Measurements from ENCODE around the gene POLQ. TPM values are rescaled to one million over a fixed set of nuclear protein-coding genes. Genes with fewer than 3 reads are reported as not detected.

Gene POLQ
- total and polyA plus RNA-seq, 2 donors (not counting 3 experiments of a cell fraction or from before 2014, with no cell fraction given) = 1.8 to 10.8 TPM

DNA sequence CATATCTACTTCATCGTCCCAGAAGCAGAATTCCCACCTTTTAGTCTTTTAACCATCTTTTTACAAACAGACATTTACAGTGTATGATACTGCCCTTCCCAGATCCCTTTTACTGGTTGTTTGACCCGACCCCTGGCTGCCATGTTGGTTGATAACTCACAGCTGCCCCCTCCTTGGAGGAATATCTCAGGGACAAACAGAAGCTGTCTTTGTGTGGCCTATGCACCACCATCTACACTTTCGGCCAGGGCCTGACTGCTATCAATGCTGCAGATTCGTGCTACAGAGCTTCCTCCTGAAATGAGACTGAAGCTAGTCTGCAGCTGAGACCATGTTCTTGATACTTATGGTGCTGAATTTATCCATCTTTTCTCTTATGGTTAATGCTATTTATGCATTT lies 6.6 kb upstream of the POLQ start:
- dilution Hi-C loops (cut with MboI; ENCODE audit: extremely low pct_ligation_motif_present, low sequenced_read_pairs) (no loop called here), intact Hi-C loops (cut with micrococcal nuclease) (no loop called here)
- TF ChIP-seq, protein P1, sequence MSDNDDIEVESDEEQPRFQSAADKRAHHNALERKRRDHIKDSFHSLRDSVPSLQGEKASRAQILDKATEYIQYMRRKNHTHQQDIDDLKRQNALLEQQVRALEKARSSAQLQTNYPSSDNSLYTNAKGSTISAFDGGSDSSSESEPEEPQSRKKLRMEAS (IDR thresholded peaks at IDR 0.05; ENCODE audit: insufficient read depth, insufficient read length) = no peak
- TF ChIP-seq EZH2 (IDR thresholded peaks at IDR 0.05; ENCODE audit: borderline replicate concordance, low read depth, low read length, severe bottlenecking) (no peak), POLR2AphosphoS5 (IDR thresholded peaks at IDR 0.05; ENCODE audit: insufficient read depth, low read depth, low read length) (no peak), JUN (IDR thresholded peaks at IDR 0.05; ENCODE audit: borderline replicate concordance, insufficient read depth, insufficient read length, low read depth) (no peak), GATA2 (IDR thresholded peaks at IDR 0.05; ENCODE audit: insufficient read depth, insufficient read length, low read depth, low read length) (no peak), MYC (IDR thresholded peaks at IDR 0.05; ENCODE audit: low read depth, low read length) (no peak), POLR2A (IDR thresholded peaks at IDR 0.05; ENCODE audit: low read depth, low read length) (no peak)
- TF ChIP-seq, protein P2, sequence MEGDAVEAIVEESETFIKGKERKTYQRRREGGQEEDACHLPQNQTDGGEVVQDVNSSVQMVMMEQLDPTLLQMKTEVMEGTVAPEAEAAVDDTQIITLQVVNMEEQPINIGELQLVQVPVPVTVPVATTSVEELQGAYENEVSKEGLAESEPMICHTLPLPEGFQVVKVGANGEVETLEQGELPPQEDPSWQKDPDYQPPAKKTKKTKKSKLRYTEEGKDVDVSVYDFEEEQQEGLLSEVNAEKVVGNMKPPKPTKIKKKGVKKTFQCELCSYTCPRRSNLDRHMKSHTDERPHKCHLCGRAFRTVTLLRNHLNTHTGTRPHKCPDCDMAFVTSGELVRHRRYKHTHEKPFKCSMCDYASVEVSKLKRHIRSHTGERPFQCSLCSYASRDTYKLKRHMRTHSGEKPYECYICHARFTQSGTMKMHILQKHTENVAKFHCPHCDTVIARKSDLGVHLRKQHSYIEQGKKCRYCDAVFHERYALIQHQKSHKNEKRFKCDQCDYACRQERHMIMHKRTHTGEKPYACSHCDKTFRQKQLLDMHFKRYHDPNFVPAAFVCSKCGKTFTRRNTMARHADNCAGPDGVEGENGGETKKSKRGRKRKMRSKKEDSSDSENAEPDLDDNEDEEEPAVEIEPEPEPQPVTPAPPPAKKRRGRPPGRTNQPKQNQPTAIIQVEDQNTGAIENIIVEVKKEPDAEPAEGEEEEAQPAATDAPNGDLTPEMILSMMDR (IDR thresholded peaks at IDR 0.05; ENCODE audit: extremely low read depth in 1 of 2, insufficient read depth in 1 of 2, low read depth in 1 of 2, low read length in 2 of 2) = no peak
- Histone ChIP-seq H3K4me2 (ENCODE audit: insufficient read depth, low read length) (no peak overlapping the region), H3K36me3 (ENCODE audit: control insufficient read depth in 2 of 2, extremely low read depth in 1 of 2, insufficient read depth in 2 of 2, low read length in 2 of 2) (no peaks in the 10 kb centered on the region), H3K9ac (replicated peaks; ENCODE audit: extremely low read depth, insufficient read depth, low read length) (no peak overlapping the region), H3K27ac (ENCODE audit: insufficient read depth, low read depth, low read length) (no peak overlapping the region), H3K79me2 (ENCODE audit: control insufficient read depth, insufficient read depth, low read length) (no peaks in the 10 kb centered on the region), H2AFZ (ENCODE audit: low read depth, low read length) (no peak overlapping the region), H3K4me3 (replicated peaks in 1 of 3; ENCODE audit: insufficient read depth in 1 of 3, low read depth in 1 of 3, low read length in 3 of 3) (no peak overlapping the region), H4K20me1 (replicated peaks; ENCODE audit: control insufficient read depth, extremely low read depth, insufficient read depth, low read length) (no peaks in the 10 kb centered on the region), H3K4me1 (ENCODE audit: control insufficient read depth, extremely low read depth, insufficient read depth, low read length) (no peaks in the 10 kb centered on the region), H3K9me3 (replicated peaks; ENCODE audit: control insufficient read depth, insufficient read depth, low read length) (no peaks in the 10 kb centered on the region), H3K27me3 (ENCODE audit: control insufficient read depth in 2 of 2, insufficient read depth in 2 of 2, low read length in 2 of 2) (no peaks in the 10 kb centered on the region), H3K9me1 (replicated peaks; ENCODE audit: control insufficient read depth, extremely low read depth, insufficient read depth, low read length) (no peaks in the 10 kb centered on the region)
- BruUV-seq (replicated peaks) = no TSS peak
- CTCF ChIA-PET = no interaction called here
- DNase-seq (ENCODE audit: low read depth, low spot score) (no peak), FAIRE-seq (no peak)
- POLR2A ChIA-PET = no interaction called here

Data from endothelial cell of umbilical vein (primary cell).